ENCODE measurements around the gene MGA. TPM values are rescaled to one million over a fixed set of nuclear protein-coding genes. Genes with fewer than 3 reads are reported as not detected.

Gene MGA
- total and polyA plus RNA-seq, 2 donors (not counting 3 experiments of a cell fraction or from before 2014, with no cell fraction given): 4.1 to 36.5 TPM

DNA sequence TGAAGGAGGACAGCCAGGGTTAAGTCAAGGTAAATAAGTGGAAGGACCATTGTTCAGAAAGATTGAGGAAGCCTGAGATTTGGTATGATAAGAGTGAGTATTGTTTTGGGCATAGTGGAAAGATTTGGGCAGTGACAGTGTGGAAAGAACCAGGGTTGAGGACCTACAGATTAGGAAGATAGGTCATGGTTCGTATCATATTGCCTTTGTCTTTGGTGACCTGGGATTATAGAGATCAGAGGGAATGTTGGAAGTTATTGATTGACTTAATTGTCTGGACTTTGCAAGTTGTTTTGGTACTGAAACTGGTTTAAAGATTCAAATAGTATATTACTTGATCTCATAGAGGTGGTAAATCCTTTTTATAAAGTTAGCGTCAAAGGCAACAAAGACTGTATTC, 23.1 kb upstream of the MGA start:
- FAIRE-seq (no peak), DNase-seq (ENCODE audit: low read depth, low spot score) (no peak)
- ChIA-PET CTCF (no interaction called here), POLR2A (no interaction called here)
- no peaks in the 10 kb centered on the region for H4K20me1 ChIP-seq (replicated peaks; ENCODE audit: control insufficient read depth, extremely low read depth, insufficient read depth, low read length)
- no peaks in the 10 kb centered on the region for H3K9me1 ChIP-seq (replicated peaks; ENCODE audit: control insufficient read depth, extremely low read depth, insufficient read depth, low read length)
- H3K27me3 ChIP-seq (ENCODE audit: control insufficient read depth in 2 of 2, insufficient read depth in 2 of 2, low read length in 2 of 2): no peaks in the 10 kb centered on the region
- no peak overlapping the region for H3K9ac ChIP-seq (replicated peaks; ENCODE audit: extremely low read depth, insufficient read depth, low read length)
- dilution Hi-C loops (cut with MboI; ENCODE audit: extremely low pct_ligation_motif_present, low sequenced_read_pairs) (no loop called here), intact Hi-C loops (cut with micrococcal nuclease) (no loop called here)
- no peak overlapping the region for H3K4me3 ChIP-seq (replicated peaks in 1 of 3; ENCODE audit: insufficient read depth in 1 of 3, low read depth in 1 of 3, low read length in 3 of 3)
- H3K79me2 ChIP-seq (ENCODE audit: control insufficient read depth, insufficient read depth, low read length): no peaks in the 10 kb centered on the region
- no peaks in the 10 kb centered on the region for H3K4me1 ChIP-seq (ENCODE audit: control insufficient read depth, extremely low read depth, insufficient read depth, low read length)
- H3K36me3 ChIP-seq (ENCODE audit: control insufficient read depth in 2 of 2, extremely low read depth in 1 of 2, insufficient read depth in 2 of 2, low read length in 2 of 2): no peaks in the 10 kb centered on the region
- H3K4me2 ChIP-seq (ENCODE audit: insufficient read depth, low read length): no peak overlapping the region
- no peak overlapping the region for H3K27ac ChIP-seq (ENCODE audit: insufficient read depth, low read depth, low read length)
- no TSS peak for BruUV-seq (replicated peaks)
- no peak for TF ChIP-seq GATA2 (IDR thresholded peaks at IDR 0.05; ENCODE audit: insufficient read depth, insufficient read length, low read depth, low read length)
- no peaks in the 10 kb centered on the region for H3K9me3 ChIP-seq (replicated peaks; ENCODE audit: control insufficient read depth, insufficient read depth, low read length)
- no peak overlapping the region for H2AFZ ChIP-seq (ENCODE audit: low read depth, low read length)

DNA sequence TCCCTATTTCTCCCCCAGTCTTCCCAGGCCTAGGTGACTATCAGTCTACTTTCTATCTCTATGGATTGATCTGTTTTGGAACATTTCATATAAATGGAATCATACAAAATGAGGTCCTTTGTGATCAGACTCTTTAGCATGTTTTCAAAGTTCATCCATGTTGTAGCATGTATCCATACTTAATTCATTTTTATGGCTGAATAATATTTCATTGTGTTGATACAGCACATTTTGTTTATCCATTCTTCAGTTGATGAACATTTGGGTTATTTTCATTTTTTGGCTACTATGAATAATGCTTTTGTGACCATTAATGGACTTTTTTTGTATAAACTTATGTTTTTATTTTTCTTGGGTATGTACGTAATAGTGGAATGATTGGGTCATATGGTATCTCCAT, 19.2 kb upstream of the MGA start:
- Histone ChIP-seq H3K9ac (replicated peaks; ENCODE audit: extremely low read depth, insufficient read depth, low read length) (no peak overlapping the region), H3K79me2 (ENCODE audit: control insufficient read depth, insufficient read depth, low read length) (no peaks in the 10 kb centered on the region), H3K9me1 (replicated peaks; ENCODE audit: control insufficient read depth, extremely low read depth, insufficient read depth, low read length) (no peaks in the 10 kb centered on the region), H4K20me1 (replicated peaks; ENCODE audit: control insufficient read depth, extremely low read depth, insufficient read depth, low read length) (no peaks in the 10 kb centered on the region), H3K4me2 (ENCODE audit: insufficient read depth, low read length) (no peak overlapping the region), H3K36me3 (ENCODE audit: control insufficient read depth in 2 of 2, extremely low read depth in 1 of 2, insufficient read depth in 2 of 2, low read length in 2 of 2) (no peaks in the 10 kb centered on the region), H3K4me3 (replicated peaks in 1 of 3; ENCODE audit: insufficient read depth in 1 of 3, low read depth in 1 of 3, low read length in 3 of 3) (no peak overlapping the region), H3K4me1 (ENCODE audit: control insufficient read depth, extremely low read depth, insufficient read depth, low read length) (no peaks in the 10 kb centered on the region), H2AFZ (ENCODE audit: low read depth, low read length) (no peak overlapping the region), H3K27ac (ENCODE audit: insufficient read depth, low read depth, low read length) (no peak overlapping the region), H3K27me3 (ENCODE audit: control insufficient read depth in 2 of 2, insufficient read depth in 2 of 2, low read length in 2 of 2) (no peaks in the 10 kb centered on the region), H3K9me3 (replicated peaks; ENCODE audit: control insufficient read depth, insufficient read depth, low read length) (no peaks in the 10 kb centered on the region)
- dilution Hi-C loops (cut with MboI; ENCODE audit: extremely low pct_ligation_motif_present, low sequenced_read_pairs): no loop called here
- no TSS peak for BruUV-seq (replicated peaks)
- TF ChIP-seq EZH2 (IDR thresholded peaks at IDR 0.05; ENCODE audit: borderline replicate concordance, low read depth, low read length, severe bottlenecking) (no peak), POLR2A (IDR thresholded peaks at IDR 0.05; ENCODE audit: low read depth, low read length) (no peak), GATA2 (IDR thresholded peaks at IDR 0.05; ENCODE audit: insufficient read depth, insufficient read length, low read depth, low read length) (no peak), MYC (IDR thresholded peaks at IDR 0.05; ENCODE audit: low read depth, low read length) (no peak), POLR2AphosphoS5 (IDR thresholded peaks at IDR 0.05; ENCODE audit: insufficient read depth, low read depth, low read length) (no peak), FOS (IDR thresholded peaks at IDR 0.05; ENCODE audit: borderline replicate concordance, insufficient read depth, low read length) (no peak), JUN (IDR thresholded peaks at IDR 0.05; ENCODE audit: borderline replicate concordance, insufficient read depth, insufficient read length, low read depth) (no peak)
- TF ChIP-seq, protein P1, sequence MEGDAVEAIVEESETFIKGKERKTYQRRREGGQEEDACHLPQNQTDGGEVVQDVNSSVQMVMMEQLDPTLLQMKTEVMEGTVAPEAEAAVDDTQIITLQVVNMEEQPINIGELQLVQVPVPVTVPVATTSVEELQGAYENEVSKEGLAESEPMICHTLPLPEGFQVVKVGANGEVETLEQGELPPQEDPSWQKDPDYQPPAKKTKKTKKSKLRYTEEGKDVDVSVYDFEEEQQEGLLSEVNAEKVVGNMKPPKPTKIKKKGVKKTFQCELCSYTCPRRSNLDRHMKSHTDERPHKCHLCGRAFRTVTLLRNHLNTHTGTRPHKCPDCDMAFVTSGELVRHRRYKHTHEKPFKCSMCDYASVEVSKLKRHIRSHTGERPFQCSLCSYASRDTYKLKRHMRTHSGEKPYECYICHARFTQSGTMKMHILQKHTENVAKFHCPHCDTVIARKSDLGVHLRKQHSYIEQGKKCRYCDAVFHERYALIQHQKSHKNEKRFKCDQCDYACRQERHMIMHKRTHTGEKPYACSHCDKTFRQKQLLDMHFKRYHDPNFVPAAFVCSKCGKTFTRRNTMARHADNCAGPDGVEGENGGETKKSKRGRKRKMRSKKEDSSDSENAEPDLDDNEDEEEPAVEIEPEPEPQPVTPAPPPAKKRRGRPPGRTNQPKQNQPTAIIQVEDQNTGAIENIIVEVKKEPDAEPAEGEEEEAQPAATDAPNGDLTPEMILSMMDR (IDR thresholded peaks at IDR 0.05; ENCODE audit: extremely low read depth in 1 of 2, insufficient read depth in 1 of 2, low read depth in 1 of 2, low read length in 2 of 2): no peak
- DNase-seq (ENCODE audit: low read depth, low spot score): no peak
- intact Hi-C loops (cut with micrococcal nuclease): no loop called here
- ChIA-PET POLR2A (no interaction called here), CTCF (no interaction called here)
- FAIRE-seq: no peak

All from endothelial cell of umbilical vein (primary cell).